SK-N-MC (cell line): ENCODE data around the gene C1orf94.
"Not testable (repeated sequence)": the region's sequence is repeated elsewhere in the genome, so short reads cannot be mapped to it uniquely, and the experiment has no call there.

Experiments
- DNase-seq: peaks from one replicate; pipeline ENCODE4 v3.0.0-alpha.2; 2011; ENCODE audit warnings: low read depth, low spot score
- H3K27ac ChIP-seq: fragments of 200-600 bp; sonication (generic); 2 replicates; pipeline ENCODE4 v1.5.1; 2016; ENCODE audit warnings: mixed run types
- H3K36me3 ChIP-seq: fragments of 200-600 bp; sonication (generic); 2 replicates; pipeline ENCODE4 v1.6.1; 2017; ENCODE audit warnings: antibody characterized with exemption, low read length, mixed read lengths; ENCODE audit not compliant: insufficient read depth
- H3K4me3 ChIP-seq: fragments of 200-600 bp; sonication (generic); 2 replicates; pipeline ENCODE4 v1.5.1; 2016
- H3K9ac ChIP-seq: fragments of 200-600 bp; sonication (generic); 2 replicates; pipeline ENCODE4 v1.8.0; 2017; ENCODE audit warnings: mixed run types, mixed read lengths; ENCODE audit not compliant: insufficient read length
- H3K9me3 ChIP-seq: fragments of 200-600 bp; sonication (generic); 2 replicates; pipeline ENCODE4 v1.6.1; 2017; ENCODE audit warnings: low read depth, mild to moderate bottlenecking, antibody characterized with exemption, low read length, moderate library complexity, mixed read lengths
- EZH2 ChIP-seq: fragments of 200-600 bp; sonication (generic); IDR thresholded peaks from one replicate; pipeline ENCODE4 v1.6.1; 2017; ENCODE audit warnings: antibody characterized with exemption
- FOXP2 ChIP-seq: optimal IDR thresholded peaks from 2 replicates; pipeline ENCODE3; 2011; ENCODE audit warnings: mild to moderate bottlenecking, moderate library complexity; ENCODE audit not compliant: insufficient read depth; ENCODE audit errors: extremely low read length, control extremely low read depth
- POLR2AphosphoS5 ChIP-seq: IDR thresholded peaks from 2 replicates; pipeline ENCODE4 v1.6.1; 2012; ENCODE audit warnings: mild to moderate bottlenecking, low read depth, low read length, borderline replicate concordance

C1orf94 gene

DNA sequence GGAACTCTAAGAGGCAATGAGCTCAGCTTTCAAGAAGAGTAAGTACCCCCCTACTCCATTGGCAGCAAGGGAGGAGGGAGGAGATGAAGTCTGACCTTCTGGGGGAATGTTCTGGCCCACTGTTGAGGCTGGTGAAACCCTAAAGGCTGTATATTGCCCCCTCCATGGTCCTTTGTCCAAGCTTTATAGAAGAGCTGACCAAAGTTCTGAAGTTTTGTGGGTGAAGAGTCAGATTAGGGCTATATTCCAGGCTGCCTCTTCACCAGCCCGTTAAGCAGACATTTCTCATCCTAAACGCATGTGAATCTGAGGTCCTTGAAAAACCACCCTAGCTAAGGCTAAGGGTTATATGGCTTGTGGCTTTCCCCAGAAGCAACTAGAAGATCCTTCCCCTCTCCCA is 1.4 kb downstream of the C1orf94 start:
- Histone ChIP-seq H3K27ac (no peak overlapping the region), H3K9ac (no peak overlapping the region), H3K4me3 (no peak overlapping the region), H3K36me3 (no peaks in the 10 kb centered on the region), H3K9me3 (no peaks in the 10 kb centered on the region)
- no peak for DNase-seq
- TF ChIP-seq EZH2 (no peak), POLR2AphosphoS5 (no peak), FOXP2 (no peak)

DNA sequence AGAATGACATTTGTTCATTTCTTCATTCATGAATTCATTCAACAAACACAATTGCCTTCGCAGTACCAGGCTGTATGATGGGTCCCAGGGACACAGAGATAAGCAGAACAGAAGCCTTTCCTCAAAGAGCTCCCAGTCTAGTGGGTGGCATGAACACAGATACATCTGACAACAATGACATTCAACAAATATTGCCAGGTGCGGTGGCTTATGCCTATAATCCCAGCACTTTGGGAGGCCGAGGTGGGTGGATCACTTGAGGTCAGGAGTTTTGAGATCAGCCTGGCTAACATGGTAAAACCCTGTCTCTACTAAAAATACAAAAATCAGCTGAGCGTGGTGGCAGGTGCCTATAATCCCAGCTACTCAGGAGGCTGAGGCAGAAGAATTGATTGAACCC is 6.7 kb downstream of the C1orf94 start:
- H3K9me3 ChIP-seq, H3K27ac ChIP-seq, H3K9ac ChIP-seq, DNase-seq, H3K36me3 ChIP-seq, H3K4me3 ChIP-seq: not testable (repeated sequence)

DNA sequence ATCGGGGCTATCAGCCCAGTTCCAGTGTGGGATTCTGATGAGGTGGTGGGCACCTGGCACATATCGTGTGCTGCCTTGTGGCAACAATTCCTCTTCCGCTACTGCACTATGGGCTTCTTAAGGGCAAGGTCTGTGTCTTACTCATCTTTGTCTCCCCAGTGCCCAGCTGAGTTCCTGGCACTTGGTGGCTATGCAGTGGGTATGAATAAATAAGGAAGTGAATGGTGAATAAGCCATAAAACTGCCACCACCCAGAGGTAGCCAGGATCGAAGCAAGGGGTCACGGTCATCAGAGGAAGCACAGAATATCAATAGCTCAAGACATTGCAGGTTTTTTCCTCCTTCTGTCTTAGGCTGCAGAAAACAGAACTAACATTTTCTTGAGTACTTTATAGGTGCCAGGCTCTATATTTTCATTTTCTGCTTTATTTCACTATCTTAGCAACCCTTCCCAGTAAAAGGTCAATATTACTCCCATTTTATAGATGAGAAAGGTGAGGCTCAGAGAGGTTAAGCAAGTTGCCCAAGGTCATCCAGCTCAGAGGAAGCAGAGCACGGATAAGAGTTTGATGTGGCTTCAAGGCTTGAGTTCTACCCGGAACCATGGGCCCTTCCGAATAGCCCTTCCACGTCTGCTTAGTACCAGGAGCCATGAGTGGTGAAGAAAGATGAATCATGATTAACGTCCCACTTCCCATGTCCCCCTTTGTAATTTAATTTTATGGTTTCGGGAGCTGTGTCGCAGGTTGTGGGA is 10.2 kb downstream of the C1orf94 start:
- no peak overlapping the region for H3K27ac ChIP-seq
- H3K36me3 ChIP-seq: no peaks in the 10 kb centered on the region
- no peak overlapping the region for H3K4me3 ChIP-seq
- H3K9ac ChIP-seq: no peak overlapping the region
- no peaks in the 10 kb centered on the region for H3K9me3 ChIP-seq
- DNase-seq: no peak
- TF ChIP-seq EZH2: no peak
- TF ChIP-seq FOXP2: no peak
- no peak for TF ChIP-seq POLR2AphosphoS5

DNA sequence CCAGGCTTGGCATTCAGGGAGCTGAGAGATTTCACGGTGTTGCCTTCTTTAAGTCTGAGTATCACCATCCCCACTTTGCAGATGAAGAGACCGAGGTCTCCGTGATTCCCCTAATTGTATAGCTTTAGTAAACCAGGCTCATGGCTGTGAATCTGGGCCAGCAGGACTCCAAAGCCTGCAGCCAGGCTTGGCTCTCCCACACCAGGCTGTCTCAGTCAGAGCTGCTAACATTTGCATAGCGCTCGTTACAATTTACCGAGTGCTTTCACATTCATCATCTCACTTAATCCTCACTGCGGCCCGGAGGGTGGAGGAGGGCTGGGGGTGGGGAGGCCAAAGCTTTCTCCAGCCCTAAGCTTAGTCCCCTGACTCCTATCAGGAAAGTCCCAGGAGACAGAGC is 11.7 kb downstream of the C1orf94 start:
- Histone ChIP-seq H3K27ac (no peak overlapping the region), H3K4me3 (no peak overlapping the region), H3K36me3 (no peaks in the 10 kb centered on the region), H3K9ac (no peak overlapping the region), H3K9me3 (no peaks in the 10 kb centered on the region)
- no peak for TF ChIP-seq FOXP2
- TF ChIP-seq POLR2AphosphoS5: no peak
- TF ChIP-seq EZH2: no peak
- DNase-seq: no peak

DNA sequence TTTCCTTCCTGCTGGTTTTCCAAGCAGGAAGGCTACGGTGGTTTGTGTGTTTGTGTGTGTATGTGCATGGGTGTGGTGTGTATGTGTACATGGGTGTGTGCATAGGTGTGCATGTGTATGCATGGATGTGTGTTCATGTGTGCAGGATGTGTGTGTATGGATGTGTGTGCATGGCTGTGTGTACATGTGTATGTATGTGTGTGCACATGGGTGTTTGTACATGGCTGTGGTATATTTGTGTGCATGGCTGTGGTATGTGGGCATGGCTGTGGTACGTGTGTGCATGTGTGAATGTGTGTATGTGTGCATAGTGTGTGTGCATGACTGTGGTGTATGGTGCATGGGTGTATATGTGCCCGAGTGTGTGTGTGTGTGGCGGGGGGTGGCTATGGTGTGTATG is 12.3 kb downstream of the C1orf94 start:
- no peak overlapping the region for H3K9ac ChIP-seq
- no peak overlapping the region for H3K27ac ChIP-seq
- TF ChIP-seq POLR2AphosphoS5 (no peak), FOXP2 (no peak), EZH2 (no peak)
- H3K9me3 ChIP-seq: no peaks in the 10 kb centered on the region
- no peak for DNase-seq
- H3K36me3 ChIP-seq: no peaks in the 10 kb centered on the region
- no peak overlapping the region for H3K4me3 ChIP-seq

DNA sequence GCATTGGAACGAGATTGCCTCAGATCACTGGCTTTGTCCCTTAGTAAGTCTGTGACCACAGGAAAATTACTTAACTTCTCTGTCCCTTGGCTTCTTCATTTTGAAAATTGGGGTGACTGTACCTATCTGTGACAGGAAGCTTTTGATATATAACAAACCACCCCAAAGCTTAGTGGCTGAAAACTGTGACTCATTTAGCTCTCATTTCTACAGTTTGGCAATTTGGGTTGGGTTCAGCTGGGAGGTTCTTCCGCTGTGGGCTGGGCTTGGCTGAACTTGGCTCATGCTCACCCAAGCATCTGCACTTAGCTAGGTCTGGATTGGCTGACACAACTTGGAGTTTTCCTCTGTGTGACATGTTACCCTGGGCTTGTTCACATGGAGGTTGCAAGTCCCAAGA is 14.0 kb downstream of the C1orf94 start:
- H3K4me3 ChIP-seq: no peak overlapping the region

DNA sequence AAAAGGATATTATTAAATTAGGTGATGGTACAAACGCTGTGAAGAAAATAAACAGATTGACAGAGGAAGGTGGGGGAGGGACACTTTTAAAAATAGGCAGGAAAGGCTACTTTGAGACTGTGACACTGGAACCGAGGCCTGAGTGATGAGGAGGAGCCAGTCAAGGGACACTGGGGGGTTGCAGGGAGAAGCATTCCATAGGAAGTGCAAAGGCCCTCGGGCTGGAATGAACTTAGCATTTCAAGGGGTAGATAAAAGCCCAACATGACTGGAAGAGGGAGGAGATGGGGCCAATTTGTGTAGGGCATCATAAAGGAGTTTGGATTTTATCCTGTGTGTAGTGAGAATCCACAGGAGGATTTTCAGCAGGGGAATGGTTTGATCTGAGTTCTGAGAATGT is 15.9 kb downstream of the C1orf94 start:
- TF ChIP-seq POLR2AphosphoS5 (no peak), FOXP2 (no peak), EZH2 (no peak)
- Histone ChIP-seq H3K9ac (no peak overlapping the region), H3K27ac (no peak overlapping the region), H3K9me3 (no peaks in the 10 kb centered on the region), H3K4me3 (no peak overlapping the region), H3K36me3 (no peaks in the 10 kb centered on the region)
- no peak for DNase-seq

More for the DNA sequence above, 14.0 kb downstream of the C1orf94 start:
- DNase-seq: no peak
- no peak overlapping the region for H3K9ac ChIP-seq
- no peak for TF ChIP-seq EZH2
- no peak for TF ChIP-seq POLR2AphosphoS5
- TF ChIP-seq FOXP2: no peak
- no peaks in the 10 kb centered on the region for H3K36me3 ChIP-seq
- no peak overlapping the region for H3K27ac ChIP-seq
- H3K9me3 ChIP-seq: no peaks in the 10 kb centered on the region

DNA sequence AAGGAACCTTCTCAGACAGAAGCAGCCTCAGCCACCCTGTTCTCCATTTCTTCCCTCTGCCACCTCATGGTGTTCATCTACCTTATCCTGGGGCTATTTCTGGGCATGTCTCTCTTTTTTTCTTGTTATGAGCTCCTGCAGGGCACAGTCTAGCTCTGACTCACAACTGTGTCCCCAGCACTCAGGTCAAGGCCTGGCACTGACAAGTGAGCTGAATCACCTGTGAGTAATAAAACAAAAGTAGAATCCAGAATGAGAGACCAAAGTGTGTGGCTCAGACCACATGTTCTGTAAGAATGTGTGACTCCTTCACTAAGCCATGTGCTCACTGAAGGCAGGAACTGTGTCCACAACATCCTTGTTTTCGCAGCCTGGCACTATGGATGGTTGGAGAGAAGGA is 23.2 kb downstream of the C1orf94 start:
- Histone ChIP-seq H3K27ac (no peak overlapping the region), H3K4me3 (no peak overlapping the region), H3K9me3 (no peaks in the 10 kb centered on the region), H3K9ac (no peak overlapping the region), H3K36me3 (no peaks in the 10 kb centered on the region)
- no peak for TF ChIP-seq EZH2
- TF ChIP-seq POLR2AphosphoS5: no peak
- TF ChIP-seq FOXP2: no peak
- DNase-seq: no peak

DNA sequence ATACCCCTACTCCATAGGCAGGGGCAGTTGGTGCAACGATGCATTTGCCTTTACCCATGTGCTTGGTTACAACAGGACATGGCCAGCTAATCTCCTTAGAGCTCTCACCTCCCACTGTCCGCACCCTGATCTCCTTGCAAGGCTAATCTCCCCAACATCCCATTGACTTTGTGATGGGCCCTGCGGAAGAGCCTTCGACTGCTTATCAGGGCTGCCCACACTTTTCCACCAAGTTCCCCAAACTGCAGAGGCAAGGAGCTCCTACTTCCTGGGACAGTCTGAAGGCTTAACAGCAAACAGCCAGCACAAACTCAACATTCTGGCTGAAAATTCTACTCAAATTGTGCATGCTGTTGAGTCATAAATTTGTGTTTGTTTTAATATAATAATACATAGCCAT is 36.0 kb downstream of the C1orf94 start:
- no peak for TF ChIP-seq FOXP2
- no peak for TF ChIP-seq POLR2AphosphoS5
- no peak for TF ChIP-seq EZH2
- Histone ChIP-seq H3K4me3 (no peak overlapping the region), H3K27ac (no peak overlapping the region), H3K9ac (no peak overlapping the region), H3K9me3 (no peaks in the 10 kb centered on the region), H3K36me3 (no peaks in the 10 kb centered on the region)
- DNase-seq: no peak
